MM.1S (cell line): Measurements from ENCODE around the gene C11orf42.

ENCODE experiments used
- DNase-seq: peaks from one replicate; pipeline ENCODE4 v3.0.0-alpha.2; 2015
- H2AFZ ChIP-seq: fragments of 300-600 bp; sonication (generic); 2 replicates; pipeline ENCODE4 v1.6.0; 2016; ENCODE audit warnings: antibody characterized with exemption, low read length
- H3F3A ChIP-seq: fragments of 300-600 bp; sonication (generic); 2 replicates; pipeline ENCODE4 v1.6.1; 2016; ENCODE audit warnings: mild to moderate bottlenecking, antibody characterized with exemption, low read length, moderate library complexity, mixed read lengths; ENCODE audit not compliant: insufficient read depth
- H3K27ac ChIP-seq: fragments of 300-600 bp; sonication (generic); 2 replicates; pipeline ENCODE4 v1.5.1; 2016; ENCODE audit warnings: mild to moderate bottlenecking, low read length
- H3K27me3 ChIP-seq: fragments of 300-600 bp; sonication (generic); replicated peaks from 2 replicates; pipeline ENCODE4 v1.6.0; 2016; ENCODE audit warnings: low read length; ENCODE audit not compliant: insufficient read depth
- H3K36me3 ChIP-seq: fragments of 300-600 bp; sonication (generic); replicated peaks from 2 replicates; pipeline ENCODE4 v1.6.1; 2016; ENCODE audit warnings: mild to moderate bottlenecking, low read length, mixed read lengths; ENCODE audit not compliant: insufficient read depth
- H3K4me1 ChIP-seq: fragments of 300-600 bp; sonication (generic); 2 replicates; pipeline ENCODE4 v1.6.1; 2016; ENCODE audit warnings: low read length, mixed read lengths
- H3K4me2 ChIP-seq: fragments of 300-600 bp; sonication (generic); 2 replicates; pipeline ENCODE4 v1.6.0; 2016; ENCODE audit warnings: low read depth, low read length
- H3K4me3 ChIP-seq: fragments of 300-600 bp; sonication (generic); 2 replicates; pipeline ENCODE4 v1.5.1; 2016; ENCODE audit warnings: low read length, mixed read lengths
- H3K79me2 ChIP-seq: fragments of 300-600 bp; sonication (generic); 2 replicates; pipeline ENCODE4 v1.6.1; 2016; ENCODE audit warnings: mixed run types, low read length, mixed read lengths
- H3K9ac ChIP-seq: fragments of 300-600 bp; sonication (generic); 2 replicates; pipeline ENCODE4 v1.6.1; 2016; ENCODE audit warnings: low read length, mixed read lengths
- H3K9me2 ChIP-seq: fragments of 300-600 bp; sonication (generic); replicated peaks from 2 replicates; pipeline ENCODE4 v1.6.1; 2016; ENCODE audit warnings: mild to moderate bottlenecking, low read length, mixed read lengths; ENCODE audit not compliant: insufficient read depth
- H3K9me3 ChIP-seq: fragments of 300-600 bp; sonication (generic); replicated peaks from 2 replicates; pipeline ENCODE4 v1.6.1; 2016; ENCODE audit warnings: mild to moderate bottlenecking, low read length, mixed read lengths; ENCODE audit not compliant: insufficient read depth
- H4K20me1 ChIP-seq: fragments of 300-600 bp; sonication (generic); 2 replicates; pipeline ENCODE4 v1.6.1; 2016; ENCODE audit warnings: mild to moderate bottlenecking, low read length, moderate library complexity, mixed read lengths; ENCODE audit not compliant: insufficient read depth
- EZH2 ChIP-seq: fragments of 300-600 bp; sonication (generic); optimal IDR thresholded peaks from 2 replicates; pipeline ENCODE3; 2017; ENCODE audit warnings: low read depth, mild to moderate bottlenecking, antibody characterized with exemption, low read length, mixed read lengths
- EZH2phosphoT487 ChIP-seq: fragments of 300-600 bp; sonication (generic); IDR thresholded peaks from 2 replicates; pipeline ENCODE4 v1.6.1; 2018; ENCODE audit warnings: antibody characterized with exemption, low read length
- TF ChIP-seq, protein P1 (sequence below): fragments of 300-600 bp; sonication (generic); IDR thresholded peaks from 2 replicates; pipeline ENCODE4 v1.5.1; 2016; ENCODE audit warnings: antibody characterized with exemption, low read length, mixed read lengths

Gene C11orf42

DNA sequence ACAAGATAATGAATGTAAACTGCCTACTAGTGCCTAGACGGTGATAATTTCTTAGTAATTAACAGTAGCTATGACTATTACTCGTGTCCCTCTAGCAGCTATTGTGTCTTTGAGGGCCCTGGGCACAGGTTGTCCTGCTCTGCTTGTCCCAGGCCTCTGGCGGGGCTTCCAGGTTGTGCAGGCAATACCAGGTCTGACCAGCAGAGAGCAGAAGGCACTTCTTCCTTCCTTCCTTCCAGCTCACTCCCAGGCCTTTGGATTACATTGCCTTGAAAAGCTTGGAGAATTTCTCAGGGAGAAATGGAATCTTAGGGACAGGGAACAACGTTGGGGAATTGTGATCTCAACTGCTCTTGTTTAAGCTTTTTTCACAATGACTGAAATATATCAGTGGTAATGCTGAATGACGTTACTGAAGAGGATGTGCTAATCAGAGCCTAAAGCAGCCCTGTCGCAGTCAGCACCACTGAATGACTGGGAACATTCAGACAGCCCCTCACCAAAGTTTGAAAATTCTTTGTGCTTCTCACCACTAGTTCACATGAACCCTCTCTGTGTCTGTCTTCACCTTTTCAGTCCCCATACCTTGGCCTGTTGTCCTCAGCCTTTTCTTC, 45.9 kb downstream of the C11orf42 start:
- no peaks in the 10 kb centered on the region for H3K27me3 ChIP-seq
- TF ChIP-seq EZH2 (no peak), EZH2phosphoT487 (no peak)
- TF ChIP-seq, protein P1, sequence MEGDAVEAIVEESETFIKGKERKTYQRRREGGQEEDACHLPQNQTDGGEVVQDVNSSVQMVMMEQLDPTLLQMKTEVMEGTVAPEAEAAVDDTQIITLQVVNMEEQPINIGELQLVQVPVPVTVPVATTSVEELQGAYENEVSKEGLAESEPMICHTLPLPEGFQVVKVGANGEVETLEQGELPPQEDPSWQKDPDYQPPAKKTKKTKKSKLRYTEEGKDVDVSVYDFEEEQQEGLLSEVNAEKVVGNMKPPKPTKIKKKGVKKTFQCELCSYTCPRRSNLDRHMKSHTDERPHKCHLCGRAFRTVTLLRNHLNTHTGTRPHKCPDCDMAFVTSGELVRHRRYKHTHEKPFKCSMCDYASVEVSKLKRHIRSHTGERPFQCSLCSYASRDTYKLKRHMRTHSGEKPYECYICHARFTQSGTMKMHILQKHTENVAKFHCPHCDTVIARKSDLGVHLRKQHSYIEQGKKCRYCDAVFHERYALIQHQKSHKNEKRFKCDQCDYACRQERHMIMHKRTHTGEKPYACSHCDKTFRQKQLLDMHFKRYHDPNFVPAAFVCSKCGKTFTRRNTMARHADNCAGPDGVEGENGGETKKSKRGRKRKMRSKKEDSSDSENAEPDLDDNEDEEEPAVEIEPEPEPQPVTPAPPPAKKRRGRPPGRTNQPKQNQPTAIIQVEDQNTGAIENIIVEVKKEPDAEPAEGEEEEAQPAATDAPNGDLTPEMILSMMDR, result peak; percentile 74

DNA sequence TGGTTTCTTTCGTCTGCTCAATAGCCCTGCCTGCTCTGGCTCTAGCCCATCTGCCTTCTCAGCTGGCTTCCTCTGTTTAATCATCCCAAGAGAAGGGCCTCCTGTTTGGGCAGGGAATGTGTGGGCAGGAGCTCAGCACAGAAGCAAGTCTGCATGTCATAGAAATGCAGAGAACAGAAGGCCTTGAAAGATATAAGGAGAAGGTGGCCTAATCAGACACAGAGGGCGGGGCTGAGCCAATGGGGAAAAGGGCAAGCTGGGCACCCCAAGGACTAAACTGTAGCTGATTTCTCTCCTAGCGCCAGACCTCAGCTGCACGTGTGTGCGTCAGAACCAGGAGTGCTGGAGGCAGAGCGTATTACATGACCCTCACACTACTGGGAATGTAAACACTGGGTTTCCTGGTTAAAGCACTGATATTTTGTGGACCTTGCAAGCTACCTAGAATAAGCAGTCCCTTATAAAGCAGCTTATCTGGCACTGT, 46.7 kb downstream of the C11orf42 start:
- no peaks in the 10 kb centered on the region for H4K20me1 ChIP-seq
- H3K9me2 ChIP-seq, result no peaks in the 10 kb centered on the region
- H3K9me3 ChIP-seq, result no peaks in the 10 kb centered on the region
- TF ChIP-seq, protein P1, result no peak
- no peak for TF ChIP-seq EZH2phosphoT487
- TF ChIP-seq EZH2, result no peak
- no peaks in the 10 kb centered on the region for H3K27me3 ChIP-seq
- no peak overlapping the region for H2AFZ ChIP-seq
- no peaks in the 10 kb centered on the region for H3K4me1 ChIP-seq
- H3K79me2 ChIP-seq, result no peaks in the 10 kb centered on the region
- H3K27ac ChIP-seq, result no peak overlapping the region
- H3K36me3 ChIP-seq, result no peaks in the 10 kb centered on the region
- H3K4me2 ChIP-seq, result no peak overlapping the region
- H3K4me3 ChIP-seq, result no peak overlapping the region
- H3F3A ChIP-seq, result no peaks in the 10 kb centered on the region
- H3K9ac ChIP-seq, result no peak overlapping the region
- DNase-seq, result no peak

More for the DNA sequence above, 45.9 kb downstream of the C11orf42 start:
- H4K20me1 ChIP-seq, result no peaks in the 10 kb centered on the region
- H2AFZ ChIP-seq, result no peak overlapping the region
- DNase-seq, result peak; percentile 29
- H3K4me3 ChIP-seq, result no peak overlapping the region
- H3K9me3 ChIP-seq, result no peaks in the 10 kb centered on the region
- no peaks in the 10 kb centered on the region for H3K79me2 ChIP-seq
- no peak overlapping the region for H3K4me2 ChIP-seq
- H3K36me3 ChIP-seq, result no peaks in the 10 kb centered on the region
- H3K27ac ChIP-seq, result no peak overlapping the region
- no peaks in the 10 kb centered on the region for H3F3A ChIP-seq
- no peaks in the 10 kb centered on the region for H3K9me2 ChIP-seq
- no peaks in the 10 kb centered on the region for H3K4me1 ChIP-seq
- H3K9ac ChIP-seq, result no peak overlapping the region

DNA sequence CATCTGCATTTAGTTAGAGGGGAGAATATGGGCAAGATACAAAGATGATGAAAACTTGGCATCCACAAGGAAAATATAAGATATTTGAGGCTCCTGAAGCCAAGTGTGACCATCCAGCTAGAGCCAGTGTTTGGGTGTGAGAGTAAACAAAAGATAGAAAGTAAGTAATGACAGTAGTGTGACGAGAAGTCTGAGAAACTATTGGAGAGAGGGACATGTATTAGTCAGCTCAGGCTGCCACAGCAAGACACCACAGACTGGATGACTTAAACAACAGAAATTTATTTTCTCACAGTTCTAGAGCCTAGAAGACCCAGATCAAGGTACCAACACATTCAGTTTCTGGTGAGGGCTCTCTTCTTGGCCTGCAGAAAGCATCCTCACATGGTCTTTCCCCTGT, 47.8 kb downstream of the C11orf42 start:
- no peak for DNase-seq
- Histone ChIP-seq H3K9me2 (no peaks in the 10 kb centered on the region), H3F3A (no peaks in the 10 kb centered on the region), H3K27me3 (no peaks in the 10 kb centered on the region), H3K9ac (no peak overlapping the region), H4K20me1 (no peaks in the 10 kb centered on the region), H3K9me3 (no peaks in the 10 kb centered on the region), H3K4me2 (no peak overlapping the region), H3K4me3 (no peak overlapping the region), H3K27ac (no peak overlapping the region), H3K79me2 (no peaks in the 10 kb centered on the region), H3K36me3 (no peaks in the 10 kb centered on the region), H2AFZ (no peak overlapping the region), H3K4me1 (no peaks in the 10 kb centered on the region)
- TF ChIP-seq EZH2, result no peak
- TF ChIP-seq EZH2phosphoT487, result no peak
- TF ChIP-seq, protein P1, result no peak
